HepG2 (cell line): Measurements from ENCODE around the gene UCN. TPM values are rescaled to one million over a fixed set of nuclear protein-coding genes. Genes with fewer than 3 reads are reported as not detected.
A peak's percentile ranks its signal among the peaks of the same experiment; 100 is the strongest.

Experiments
- ASH2L ChIP-seq: fragments of 300-600, 200-600 bp; sonication (generic); IDR thresholded peaks from 2 replicates; pipeline ENCODE4 v1.7.0; 2017; ENCODE audit warnings: low read depth, mild to moderate bottlenecking, moderate library complexity, mixed read lengths, low read length; ENCODE audit not compliant: insufficient read length
- ELF3 ChIP-seq: IDR thresholded peaks from 2 replicates; pipeline ENCODE4 v1.6.1; 2016; ENCODE audit warnings: missing genetic modification reagents, missing compliant biosample characterization
- KMT2A ChIP-seq: sonication (generic); formaldehyde crosslinking; IDR thresholded peaks from 2 replicates; pipeline ENCODE4 v1.4.0; 2020; ENCODE audit warnings: missing genetic modification reagents
- NR2F1 ChIP-seq, 2 experiments: fragments of 450-650 bp in 1 of 2; formaldehyde crosslinking in 1 of 2; IDR thresholded peaks; 2 replicates each; pipeline versions ENCODE4 v1.5.0 to v1.6.1; 2016 to 2020; ENCODE audit warnings: mild to moderate bottlenecking in 1 of 2, missing compliant biosample characterization in 1 of 2, missing genetic modification reagents in 1 of 2, moderate library complexity in 1 of 2
- RXRA ChIP-seq: sonication (generic); formaldehyde crosslinking; IDR thresholded peaks from 2 replicates; pipeline ENCODE4 v1.5.1; 2020; ENCODE audit warnings: missing genetic modification reagents
- ZNF160 ChIP-seq: sonication (generic); formaldehyde crosslinking; IDR thresholded peaks from 2 replicates; pipeline ENCODE4 v1.8.0; 2022; ENCODE audit warnings: mild to moderate bottlenecking, inconsistent platforms, missing genetic modification reagents
- ZNF777 ChIP-seq: sonication (generic); formaldehyde crosslinking; IDR thresholded peaks from 2 replicates; pipeline ENCODE4 v1.4.0; 2020; ENCODE audit warnings: missing genetic modification reagents
- polyA plus RNA-seq, 8 experiments: library from polyadenylated mRNA; depleted of rRNA in 3 of 8; stranded (reverse) in 7 of 8; unstranded in 1 of 8; fragments of >200 nt; fragmentation: Illumina TruSeq in 4 of 8; extraction: Trizol in 4 of 8; gene quantifications; 2 replicates each; pipeline versions ENCODE4 v1.2.1 to v1.2.3, GENCODE V29; 2011 to 2016; ENCODE audit warnings: low read depth in 4 of 8, missing spikeins in 1 of 8, mixed read lengths in 1 of 8; ENCODE audit not compliant: insufficient read depth in 1 of 8
- total RNA-seq, 5 experiments: library from RNA; depleted of rRNA; stranded (reverse); fragments of >200 nt; fragmentation: Illumina TruSeq; extraction: Trizol; gene quantifications; 2 replicates each; pipeline ENCODE4 v1.2.3, GENCODE V29; 2016; ENCODE audit warnings: low read depth in 1 of 5
- TF ChIP-seq, protein P1 (sequence below): sonication (generic); formaldehyde crosslinking; IDR thresholded peaks from 2 replicates; pipeline ENCODE4 v1.4.0; 2020; ENCODE audit warnings: missing genetic modification reagents, mild to moderate bottlenecking, borderline replicate concordance
- TF ChIP-seq, protein P2 (sequence below): IDR thresholded peaks from 2 replicates; pipeline ENCODE4 v1.6.1; 2016; ENCODE audit warnings: missing compliant biosample characterization, missing genetic modification reagents, borderline replicate concordance

Gene UCN
- total and polyA plus RNA-seq, 2 of the 13 experiments (the other 11 are each of a cell fraction or from before 2014, with no cell fraction given): 1.2 to 2.3 TPM

DNA sequence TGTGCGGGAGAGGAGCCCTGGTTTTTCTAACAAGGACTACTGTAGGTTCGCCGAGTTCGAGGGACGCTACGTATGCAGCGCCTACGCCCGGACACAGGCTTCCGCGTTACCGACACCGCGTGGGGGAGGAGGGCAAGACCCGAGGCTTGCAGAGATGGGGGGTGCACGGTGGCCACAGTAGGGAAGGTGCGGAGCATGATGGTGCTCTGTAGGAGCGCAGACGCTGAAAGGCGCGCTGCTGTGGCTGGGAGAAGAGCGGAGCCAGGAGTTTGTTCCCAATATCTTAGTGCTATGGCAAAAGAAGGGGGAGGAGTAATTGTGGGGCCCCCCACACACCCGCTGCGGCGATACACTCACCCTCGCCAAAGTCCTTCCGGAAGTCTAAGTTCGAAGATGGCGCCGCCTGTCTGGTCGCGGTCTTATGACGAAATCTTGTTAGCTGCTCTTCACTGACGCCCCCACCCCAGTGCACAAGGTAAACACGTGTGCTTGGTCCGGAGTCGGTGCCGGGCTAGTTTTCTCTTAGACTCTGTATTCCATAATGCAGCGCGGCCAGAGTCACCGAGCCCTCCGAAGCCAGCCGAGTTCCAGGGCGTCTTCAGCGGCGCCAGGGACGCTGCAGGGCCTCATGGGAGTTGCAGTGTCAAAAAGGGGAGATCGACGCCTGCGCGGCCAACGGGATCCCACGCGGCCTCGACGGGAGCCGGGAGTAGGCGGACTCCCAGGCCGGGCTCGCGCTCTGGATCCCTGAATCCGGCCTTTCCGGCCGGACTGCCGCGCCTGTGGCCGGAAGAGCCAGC is 48.3 kb upstream of the UCN start, which contains the start of gene GTF3C2 (continued):
- TF ChIP-seq, protein P1, sequence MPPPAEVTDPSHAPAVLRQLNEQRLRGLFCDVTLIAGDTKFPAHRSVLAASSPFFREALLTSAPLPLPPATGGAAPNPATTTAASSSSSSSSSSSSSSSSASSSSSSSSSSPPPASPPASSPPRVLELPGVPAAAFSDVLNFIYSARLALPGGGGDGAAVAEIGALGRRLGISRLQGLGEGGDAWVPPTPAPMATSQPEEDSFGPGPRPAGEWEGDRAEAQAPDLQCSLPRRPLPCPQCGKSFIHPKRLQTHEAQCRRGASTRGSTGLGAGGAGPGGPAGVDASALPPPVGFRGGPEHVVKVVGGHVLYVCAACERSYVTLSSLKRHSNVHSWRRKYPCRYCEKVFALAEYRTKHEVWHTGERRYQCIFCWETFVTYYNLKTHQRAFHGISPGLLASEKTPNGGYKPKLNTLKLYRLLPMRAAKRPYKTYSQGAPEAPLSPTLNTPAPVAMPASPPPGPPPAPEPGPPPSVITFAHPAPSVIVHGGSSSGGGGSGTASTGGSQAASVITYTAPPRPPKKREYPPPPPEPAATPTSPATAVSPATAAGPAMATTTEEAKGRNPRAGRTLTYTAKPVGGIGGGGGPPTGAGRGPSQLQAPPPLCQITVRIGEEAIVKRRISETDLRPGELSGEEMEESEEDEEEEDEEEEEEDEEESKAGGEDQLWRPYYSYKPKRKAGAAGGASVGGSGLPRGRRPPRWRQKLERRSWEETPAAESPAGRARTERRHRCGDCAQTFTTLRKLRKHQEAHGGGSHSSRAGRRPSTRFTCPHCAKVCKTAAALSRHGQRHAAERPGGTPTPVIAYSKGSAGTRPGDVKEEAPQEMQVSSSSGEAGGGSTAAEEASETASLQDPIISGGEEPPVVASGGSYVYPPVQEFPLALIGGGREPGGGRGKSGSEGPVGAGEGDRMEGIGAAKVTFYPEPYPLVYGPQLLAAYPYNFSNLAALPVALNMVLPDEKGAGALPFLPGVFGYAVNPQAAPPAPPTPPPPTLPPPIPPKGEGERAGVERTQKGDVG (CRISPR knock-in tag): peak; percentile 71; the same call in 1 of the 2 replicates
- TF ChIP-seq ASH2L (peak; percentile 97), RXRA (peak; percentile 66; the same call in 1 of the 2 replicates), ZNF160 (CRISPR knock-in tag) (no peak; the same call in none of the 2 replicates), NR2F1 (CRISPR knock-in tag; IDR thresholded peaks at IDR 0.05) (no peak), ELF3 (CRISPR knock-in tag) (peak; percentile 51), ZNF777 (CRISPR knock-in tag) (peak; percentile 93), KMT2A (CRISPR knock-in tag) (peak; percentile 64)
- TF ChIP-seq, protein P2, sequence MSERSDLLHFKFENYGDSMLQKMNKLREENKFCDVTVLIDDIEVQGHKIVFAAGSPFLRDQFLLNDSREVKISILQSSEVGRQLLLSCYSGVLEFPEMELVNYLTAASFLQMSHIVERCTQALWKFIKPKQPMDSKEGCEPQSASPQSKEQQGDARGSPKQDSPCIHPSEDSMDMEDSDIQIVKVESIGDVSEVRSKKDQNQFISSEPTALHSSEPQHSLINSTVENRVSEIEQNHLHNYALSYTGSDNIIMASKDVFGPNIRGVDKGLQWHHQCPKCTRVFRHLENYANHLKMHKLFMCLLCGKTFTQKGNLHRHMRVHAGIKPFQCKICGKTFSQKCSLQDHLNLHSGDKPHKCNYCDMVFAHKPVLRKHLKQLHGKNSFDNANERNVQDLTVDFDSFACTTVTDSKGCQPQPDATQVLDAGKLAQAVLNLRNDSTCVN (CRISPR knock-in tag): peak; percentile 69; the same call in 1 of the 2 replicates
